NCI-H2107 (cell line): ENCODE results near the gene MTX1.

Source experiments
- DNase-seq: peaks from one replicate; lab custom pipeline; 2025; lab: John Stamatoyannopoulos, UW

MTX1 gene

DNA sequence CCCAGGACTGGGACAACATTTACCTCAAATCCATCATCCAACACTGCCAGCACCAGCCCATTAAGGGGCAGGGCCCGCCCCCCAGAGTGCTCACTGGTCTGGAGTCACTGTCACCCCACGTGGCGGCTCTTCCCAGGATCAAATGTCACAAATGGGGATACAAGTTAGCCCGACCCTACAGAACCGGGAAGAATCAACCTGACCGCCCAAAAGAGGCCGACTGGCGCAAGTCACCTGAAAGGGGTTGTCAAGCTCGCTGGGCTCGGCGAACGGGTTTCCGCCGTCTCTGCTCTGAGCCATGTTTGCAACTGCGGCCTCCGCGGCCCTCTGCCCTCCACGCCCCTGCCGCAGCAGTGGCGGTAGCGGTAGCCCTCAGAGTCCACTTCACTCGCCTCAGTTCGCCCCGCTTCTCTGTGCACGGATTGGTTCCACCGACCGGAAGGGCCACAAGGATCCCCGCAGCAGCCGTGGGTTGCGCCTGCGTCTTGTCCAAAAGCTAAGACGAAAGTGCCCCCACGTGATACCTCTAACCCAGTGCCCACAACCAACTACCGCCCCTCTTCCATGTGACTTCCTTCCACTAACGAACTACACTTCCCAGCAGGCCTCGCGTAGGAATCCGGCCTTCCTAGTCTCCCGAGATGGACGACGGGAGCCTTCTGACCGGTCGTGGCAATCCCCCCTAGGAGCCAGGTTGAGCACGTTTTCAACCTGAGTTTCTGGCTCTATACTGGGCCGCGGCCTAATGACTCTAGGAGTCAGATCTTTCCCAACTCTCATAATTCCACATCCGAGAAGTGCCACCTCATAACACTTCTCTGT is 53.6 kb downstream of the MTX1 start, which contains the start of gene SCAMP3:
Gene SCAMP3, minus strand, starts transcription at position 509 of the 822 bp plus-strand sequence. Its CDS starts 209 bp downstream, at position 300.
- peak; percentile 98 for DNase-seq

- DNase-seq = no peak
These were observed 54.6 kb downstream of the MTX1 start for GRCh38 chr1:155263067-155263466.
